ENCODE measurements around the gene TASOR2. TPM values are rescaled to one million over a fixed set of nuclear protein-coding genes. Genes with fewer than 3 reads are reported as not detected.
A peak's percentile ranks its signal among the peaks of the same experiment; 100 is the strongest.

The TASOR2 gene
- total and polyA plus RNA-seq, 7 experiments from 2014 or later = 14.7 to 86.5 (median 58.4) TPM

DNA sequence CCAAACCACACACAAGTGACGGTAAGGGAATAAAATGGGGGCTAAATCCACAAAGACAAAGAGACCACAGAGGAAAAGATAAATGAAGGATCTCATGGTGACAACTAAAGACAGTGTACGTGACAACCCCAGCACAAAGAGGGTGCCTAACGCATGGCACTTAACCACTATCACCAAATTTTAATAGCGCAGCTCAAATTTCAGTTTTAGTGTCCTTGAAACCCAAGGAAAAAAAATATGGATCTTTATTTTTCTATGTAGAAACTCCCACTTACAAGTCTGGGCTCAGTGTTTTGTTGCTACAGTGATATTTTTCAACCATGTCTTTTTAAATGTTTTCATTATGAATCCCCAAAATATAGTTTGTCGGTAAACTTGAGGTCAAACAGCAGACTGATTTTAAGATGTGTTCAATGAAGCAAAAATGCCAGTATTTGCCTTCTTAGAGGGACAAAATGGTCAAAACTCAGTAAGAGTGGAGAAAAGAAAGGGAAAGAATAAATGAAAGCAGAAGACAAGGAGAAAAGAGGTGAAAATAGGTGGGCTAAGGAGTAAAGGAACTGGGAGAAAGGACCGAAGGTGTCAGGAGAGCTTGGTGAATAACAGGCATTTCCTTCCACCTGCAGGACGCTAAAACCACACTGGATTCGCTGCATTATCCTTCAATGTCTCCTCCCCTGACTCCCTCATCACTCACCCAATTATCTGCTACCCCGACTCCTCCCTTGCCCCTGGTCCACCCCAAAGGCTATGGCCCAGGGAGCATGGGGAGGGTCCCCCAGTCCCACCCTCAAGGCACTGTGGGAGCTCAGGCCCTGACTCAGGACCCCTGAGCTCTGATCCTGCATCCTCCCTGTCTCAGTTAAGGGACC is 21.7 kb upstream of the TASOR2 start:
- peaks cover 6 to 9% of the 10 kb centered on the region in 2 donors for H3K4me1 ChIP-seq (ENCODE audit: control insufficient read depth in 2 of 2, insufficient read depth in 2 of 2, low read length in 2 of 2)
- no peaks in the 10 kb centered on the region for H3K9me3 ChIP-seq (ENCODE audit: control insufficient read depth in 2 of 3, low read length in 3 of 3)
- H3K27me3 Mint-ChIP-seq = peaks cover 0 to 11% (median 0%) of the 10 kb centered on the region in 5 donors
- H3K4me3 Mint-ChIP-seq = no peak overlapping the region
- ChIA-PET CTCF (no interaction called here), POLR2A (interaction anchor here (1.2 kb wide), 1 partner anchor 15 kb away, joined by 3 read pairs; no protein-coding TSS in a partner anchor)
- H3K4me3 ChIP-seq (ENCODE audit: low read length) = no peak overlapping the region
- no peak for ATAC-seq
- peaks cover 26 to 54% (median 33%) of the 10 kb centered on the region in 7 donors for H3K4me1 Mint-ChIP-seq
- peaks cover 0 to 4% (median 0%) of the 10 kb centered on the region in 5 donors for H3K36me3 Mint-ChIP-seq
- H3K27ac Mint-ChIP-seq = peak overlapping the region in 3 of 9 donors; percentile 44 to 75 (median 72)
- no peaks in the 10 kb centered on the region for H3K27me3 ChIP-seq (ENCODE audit: control insufficient read depth in 2 of 2, insufficient read depth in 2 of 2, low read length in 2 of 2)
- peaks cover 0 to 5% (median 0%) of the 10 kb centered on the region in 3 experiments for H3K36me3 ChIP-seq (ENCODE audit: control insufficient read depth in 2 of 3, insufficient read depth in 3 of 3, low read length in 3 of 3)
- DNase-seq = no peak
- H3K27ac ChIP-seq (ENCODE audit: low read depth, low read length) = no peak overlapping the region
- H3K9me3 Mint-ChIP-seq = no peaks in the 10 kb centered on the region
- intact Hi-C loops (cut with micrococcal nuclease) = no loop called here

DNA sequence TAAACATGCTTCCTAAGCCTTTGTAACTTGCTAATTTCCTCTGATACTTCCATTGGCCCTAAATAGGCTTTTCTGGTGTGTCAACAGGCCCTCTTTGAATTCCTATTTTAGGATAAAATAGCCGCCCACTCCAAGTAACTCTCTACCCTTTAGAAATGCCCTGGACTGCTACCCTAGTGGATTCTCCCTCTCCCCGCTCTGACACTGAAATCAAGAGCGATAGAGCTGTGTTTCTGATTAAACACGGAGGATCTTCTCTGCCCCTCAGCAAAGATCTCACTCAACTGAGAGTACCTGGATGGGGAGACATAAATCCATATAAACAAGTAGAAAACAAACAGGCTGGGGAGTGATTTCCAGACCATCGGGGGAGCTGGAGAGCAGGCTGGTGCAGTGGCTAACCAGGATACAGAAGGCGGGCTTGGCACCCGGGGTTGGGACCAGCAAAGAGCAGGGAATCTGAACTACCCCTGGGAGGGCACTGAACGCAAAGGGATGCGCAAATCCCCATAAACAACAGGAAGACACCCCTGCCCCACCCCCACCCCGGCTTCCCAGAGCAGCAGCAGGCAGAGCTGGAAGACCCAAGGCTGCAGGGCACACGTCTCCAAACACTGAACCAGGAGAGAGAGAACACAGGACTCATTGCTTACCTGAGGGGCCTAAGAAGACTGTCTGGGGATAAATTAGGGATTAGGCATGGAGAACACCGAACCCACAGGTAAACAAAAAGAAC is 20.8 kb upstream of the TASOR2 start:
- ATAC-seq (no peak), DNase-seq (no peak)
- peak overlapping the region in 4 of 9 donors; percentile 1 to 38 (median 26) for H3K27ac Mint-ChIP-seq
- peak overlapping the region in 6 of 10 donors; percentile 1 to 63 (median 20) for H3K4me3 Mint-ChIP-seq
- H3K4me1 Mint-ChIP-seq = peaks cover 26 to 55% (median 33%) of the 10 kb centered on the region in 7 donors
- ChIA-PET CTCF (no interaction called here), POLR2A (interaction anchor here (0.9 to 1.2 kb wide), 3 partner anchors 12 to 96 kb away, joined by 3 read pairs; no protein-coding TSS in a partner anchor)
- H3K27me3 Mint-ChIP-seq = peaks cover 0 to 18% (median 0%) of the 10 kb centered on the region in 5 donors
- H3K36me3 Mint-ChIP-seq = peaks cover 0 to 4% (median 0%) of the 10 kb centered on the region in 5 donors
- Histone ChIP-seq H3K9me3 (ENCODE audit: control insufficient read depth in 2 of 3, low read length in 3 of 3) (no peaks in the 10 kb centered on the region), H3K36me3 (ENCODE audit: control insufficient read depth in 2 of 3, insufficient read depth in 3 of 3, low read length in 3 of 3) (peaks cover 0 to 5% (median 0%) of the 10 kb centered on the region in 3 experiments), H3K27me3 (ENCODE audit: control insufficient read depth in 2 of 2, insufficient read depth in 2 of 2, low read length in 2 of 2) (no peaks in the 10 kb centered on the region), H3K27ac (ENCODE audit: low read depth, low read length) (no peak overlapping the region), H3K4me3 (ENCODE audit: low read length) (no peak overlapping the region), H3K4me1 (ENCODE audit: control insufficient read depth in 2 of 2, insufficient read depth in 2 of 2, low read length in 2 of 2) (peaks cover 6 to 9% of the 10 kb centered on the region in 2 donors)
- H3K9me3 Mint-ChIP-seq = no peaks in the 10 kb centered on the region
- intact Hi-C loops (cut with micrococcal nuclease) = no loop called here

DNA sequence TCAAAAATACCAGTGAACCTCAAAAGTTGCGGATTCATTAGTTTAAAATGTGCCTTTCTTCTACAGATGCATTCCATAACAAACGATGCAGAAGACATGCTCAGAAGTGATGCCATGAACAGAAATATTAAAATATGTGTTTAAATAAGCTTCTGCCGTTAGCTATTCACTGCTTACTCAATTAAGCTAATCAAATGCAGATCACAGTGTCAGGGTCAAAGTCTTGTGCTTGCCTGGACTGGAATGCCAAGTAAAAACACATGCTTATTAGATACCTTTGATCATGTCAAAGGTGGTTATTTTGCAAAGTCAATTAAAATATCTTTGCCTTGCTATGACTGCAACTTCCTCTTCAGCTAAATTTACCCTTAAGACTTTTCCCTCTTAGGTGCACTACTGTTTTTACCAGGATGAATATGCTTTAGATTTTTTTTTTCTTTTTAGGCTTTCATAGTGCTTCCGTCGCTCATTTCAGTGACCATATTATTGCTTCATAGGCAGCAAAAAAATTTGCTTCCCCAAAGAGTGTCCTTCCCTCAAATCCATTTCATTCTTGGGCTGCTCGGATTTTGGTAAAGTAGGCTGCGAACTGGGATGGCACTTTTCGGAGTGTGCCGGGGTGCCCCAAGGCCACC is 19.1 kb upstream of the TASOR2 start:
- Histone ChIP-seq H3K27me3 (ENCODE audit: control insufficient read depth in 2 of 2, insufficient read depth in 2 of 2, low read length in 2 of 2) (no peaks in the 10 kb centered on the region), H3K27ac (ENCODE audit: low read depth, low read length) (peak overlapping the region; percentile 62), H3K36me3 (ENCODE audit: control insufficient read depth in 2 of 3, insufficient read depth in 3 of 3, low read length in 3 of 3) (peaks cover 0 to 5% (median 0%) of the 10 kb centered on the region in 3 experiments), H3K4me3 (ENCODE audit: low read length) (peak overlapping the region; percentile 71), H3K4me1 (ENCODE audit: control insufficient read depth in 2 of 2, insufficient read depth in 2 of 2, low read length in 2 of 2) (peaks cover 6 to 9% of the 10 kb centered on the region in 2 donors), H3K9me3 (ENCODE audit: control insufficient read depth in 2 of 3, low read length in 3 of 3) (no peaks in the 10 kb centered on the region)
- peaks cover 0 to 4% (median 0%) of the 10 kb centered on the region in 5 donors for H3K36me3 Mint-ChIP-seq
- CTCF ChIA-PET = interaction anchor here (0.6 kb wide), 1 partner anchor 30 kb away, joined by 6 read pairs; no protein-coding TSS in a partner anchor
- H3K27me3 Mint-ChIP-seq = peaks cover 0 to 18% (median 0%) of the 10 kb centered on the region in 5 donors
- POLR2A ChIA-PET = interaction anchor here (0.6 to 1.5 kb wide), 5 partner anchors 11 to 253 kb away, joined by 3 to 8 read pairs (median 4); partner anchors contain the start of genes GDI2 and TASOR2
- ATAC-seq = no peak
- H3K9me3 Mint-ChIP-seq = no peaks in the 10 kb centered on the region
- H3K4me3 Mint-ChIP-seq = peak overlapping the region; percentile 80 to 95 (median 87)
- intact Hi-C loops (cut with micrococcal nuclease) = loop anchor here (1.0 to 5.0 kb wide), 3 partner anchors 19 to 38 kb away; partner anchors contain the start of gene TASOR2 (in 2 of the 2)
- no peak for DNase-seq
- H3K27ac Mint-ChIP-seq = peak overlapping the region in 8 of 9 donors; percentile 29 to 80 (median 54)
- H3K4me1 Mint-ChIP-seq = peaks cover 16 to 42% (median 30%) of the 10 kb centered on the region in 7 donors

DNA sequence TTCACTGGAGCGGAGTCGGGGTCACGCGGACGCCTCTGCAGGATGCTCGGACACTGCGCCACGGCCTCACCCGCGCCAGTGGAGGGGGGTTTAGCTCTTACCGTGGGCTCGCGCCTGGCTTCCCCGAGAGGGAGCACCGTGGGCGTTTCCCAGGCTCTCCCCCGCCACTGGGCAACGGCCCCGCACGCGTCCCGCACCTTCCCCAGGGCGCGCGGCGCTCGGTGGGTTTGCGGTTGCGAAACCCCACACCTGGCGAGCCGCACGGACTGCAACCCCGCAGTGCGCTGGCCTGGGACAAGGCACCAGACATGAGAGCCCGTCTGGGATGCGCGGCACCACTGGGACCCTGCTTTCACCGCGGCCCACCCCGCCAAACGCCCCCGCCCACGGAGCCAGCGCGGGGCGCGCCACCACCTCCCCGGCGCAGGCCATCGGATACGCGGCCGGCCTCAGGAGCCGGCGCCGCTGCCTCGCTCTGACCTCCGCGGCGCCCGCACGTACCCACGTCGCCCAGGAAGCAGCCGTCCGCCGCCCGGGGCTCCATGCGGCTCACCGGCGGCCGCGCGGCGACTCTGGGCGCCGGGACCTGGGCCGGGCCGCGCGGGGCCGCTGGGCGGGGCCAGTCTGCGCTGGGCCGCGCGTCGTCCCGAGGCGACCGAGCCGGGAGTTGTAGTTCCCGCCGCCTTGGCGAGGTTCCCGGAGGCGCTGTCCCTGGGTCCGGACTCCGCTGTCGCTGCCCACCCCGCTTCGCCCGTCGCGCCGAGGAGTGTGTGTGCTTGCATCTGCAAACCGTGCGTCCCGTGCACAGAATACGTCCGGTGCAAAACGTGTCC is 18.4 kb upstream of the TASOR2 start, which contains the start of gene ASB13:
TSS of gene ASB13 (minus strand) at position 588 of the 833 bp plus-strand sequence. CDS start at position 544, 44 bp downstream.
- Histone ChIP-seq H3K4me3 (ENCODE audit: low read length) (peak within 1 kb of the TSS; percentile 71), H3K4me1 (ENCODE audit: control insufficient read depth in 2 of 2, insufficient read depth in 2 of 2, low read length in 2 of 2) (peaks cover 6 to 9% of the 10 kb centered on the region in 2 donors), H3K36me3 (ENCODE audit: control insufficient read depth in 2 of 3, insufficient read depth in 3 of 3, low read length in 3 of 3) (peaks cover 0 to 5% (median 0%) of the 10 kb centered on the region in 3 experiments), H3K27me3 (ENCODE audit: control insufficient read depth in 2 of 2, insufficient read depth in 2 of 2, low read length in 2 of 2) (no peaks in the 10 kb centered on the region), H3K27ac (ENCODE audit: low read depth, low read length) (peak within 1 kb of the TSS; percentile 62), H3K9me3 (ENCODE audit: control insufficient read depth in 2 of 3, low read length in 3 of 3) (no peaks in the 10 kb centered on the region)
- peak; percentile 87 for ATAC-seq
- intact Hi-C loops (cut with micrococcal nuclease) = loop anchor here (1.0 to 5.0 kb wide), 3 partner anchors 18 to 39 kb away; partner anchors contain the start of gene TASOR2 (in 2 of the 2)
- peak within 1 kb of the TSS; percentile 91 to 98 (median 95) for H3K4me3 Mint-ChIP-seq
- peaks cover 0 to 18% (median 0%) of the 10 kb centered on the region in 5 donors for H3K27me3 Mint-ChIP-seq
- peak within 1 kb of the TSS; percentile 35 to 92 (median 84) for H3K27ac Mint-ChIP-seq
- ChIA-PET CTCF (no interaction called here), POLR2A (interaction anchor here (0.8 to 1.5 kb wide), 4 partner anchors 11 to 252 kb away, joined by 3 to 6 read pairs (median 4); partner anchors contain the start of genes GDI2 and TASOR2)
- H3K9me3 Mint-ChIP-seq = peaks cover 0 to 2% (median 0%) of the 10 kb centered on the region in 11 donors
- H3K4me1 Mint-ChIP-seq = peaks cover 13 to 36% (median 30%) of the 10 kb centered on the region in 7 donors
- DNase-seq = peak in 8 of 9 donors; percentile 12 to 62 (median 24)
- peaks cover 0 to 4% (median 0%) of the 10 kb centered on the region in 5 donors for H3K36me3 Mint-ChIP-seq

DNA sequence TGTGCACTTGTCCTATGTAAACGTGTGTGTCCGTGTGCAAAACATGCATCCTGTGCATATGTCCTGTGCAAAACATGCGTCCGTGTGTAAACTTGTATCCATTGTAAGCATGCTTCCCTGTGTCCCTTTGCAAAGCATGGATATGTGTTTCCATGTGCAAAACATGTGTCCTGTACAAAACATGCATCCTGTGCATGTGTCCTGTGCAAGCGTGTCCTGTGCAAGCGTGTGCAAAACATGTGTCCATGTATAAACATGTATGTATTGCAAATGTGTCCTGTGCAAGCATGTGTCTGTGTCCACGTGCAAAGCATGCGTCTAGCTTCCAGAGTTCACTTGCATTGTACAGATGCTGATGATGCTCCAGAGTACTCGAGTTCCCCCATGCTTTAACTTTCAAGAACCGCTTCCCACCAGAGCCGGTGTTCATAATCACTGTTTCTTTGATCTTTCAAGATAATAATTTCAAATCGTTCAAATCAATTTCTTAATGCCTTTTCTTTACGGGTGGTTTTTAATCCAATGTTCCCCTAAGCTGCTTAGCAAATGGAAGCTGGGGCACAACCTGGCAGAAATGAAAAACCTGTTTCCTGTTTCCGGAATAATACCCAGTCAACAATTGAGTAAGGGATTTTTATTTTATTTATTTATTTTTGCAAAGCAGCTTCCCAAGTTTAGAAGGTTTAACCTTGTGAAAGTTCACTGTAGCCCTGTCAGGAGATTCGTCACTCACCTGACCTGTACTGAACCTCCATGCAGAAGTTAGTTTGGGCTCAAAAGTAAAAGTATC is 17.6 kb upstream of the TASOR2 start:
- peak overlapping the region; percentile 68 for H3K4me3 ChIP-seq (ENCODE audit: low read length)
- no peak for ATAC-seq

More for the DNA sequence above, 17.6 kb upstream of the TASOR2 start:
- Mint-ChIP-seq H3K36me3 (peaks cover 0 to 4% (median 0%) of the 10 kb centered on the region in 5 donors), H3K27ac (peak overlapping the region; percentile 35 to 92 (median 84)), H3K4me1 (peaks cover 13 to 36% (median 30%) of the 10 kb centered on the region in 7 donors), H3K4me3 (peak overlapping the region; percentile 91 to 98 (median 95)), H3K9me3 (peaks cover 0 to 3% (median 0%) of the 10 kb centered on the region in 11 donors), H3K27me3 (peaks cover 0 to 20% (median 0%) of the 10 kb centered on the region in 5 donors)
- ChIA-PET CTCF (no interaction called here), POLR2A (interaction anchor here (0.8 kb wide), 1 partner anchor 146 kb away, joined by 3 read pairs; the partner anchor contains the start of gene GDI2)
- Histone ChIP-seq H3K27ac (ENCODE audit: low read depth, low read length) (peak overlapping the region; percentile 22), H3K27me3 (ENCODE audit: control insufficient read depth in 2 of 2, insufficient read depth in 2 of 2, low read length in 2 of 2) (no peaks in the 10 kb centered on the region), H3K36me3 (ENCODE audit: control insufficient read depth in 2 of 3, insufficient read depth in 3 of 3, low read length in 3 of 3) (peaks cover 0 to 5% (median 0%) of the 10 kb centered on the region in 3 experiments), H3K4me1 (ENCODE audit: control insufficient read depth in 2 of 2, insufficient read depth in 2 of 2, low read length in 2 of 2) (peaks cover 6 to 9% of the 10 kb centered on the region in 2 donors), H3K9me3 (ENCODE audit: control insufficient read depth in 2 of 3, low read length in 3 of 3) (no peaks in the 10 kb centered on the region)
- intact Hi-C loops (cut with micrococcal nuclease) = loop anchor here (1.0 to 5.0 kb wide), 3 partner anchors 17 to 40 kb away; partner anchors contain the start of gene TASOR2 (in 2 of the 2)
- no peak for DNase-seq

Measured in naive thymus-derived CD4-positive, alpha-beta T cell (primary cell).